T-helper 2 cell treated with Interferon-gamma antibody and Interleukin-4, amounts not matched to agents 5 μg/mL and 100 μg/mL, for 36 hours (primary cell): ENCODE measurements around the gene DCDC2B.

ENCODE experiments used
- DNase-seq: peaks from one replicate; pipeline ENCODE4 v3.0.0; 2021; ENCODE audit warnings: low spot score
- H3K27ac Mint-ChIP-seq: one replicate; pipeline ENCODE4 v1.8.0; 2021; ENCODE audit warnings: mild to moderate bottlenecking, mixed read lengths
- H3K27me3 Mint-ChIP-seq: one replicate; pipeline ENCODE4 v1.8.0; 2021; ENCODE audit warnings: low read depth, mixed read lengths
- H3K36me3 Mint-ChIP-seq: one replicate; pipeline ENCODE4 v1.8.0; 2021; ENCODE audit warnings: low read depth, mixed read lengths
- H3K4me1 Mint-ChIP-seq: one replicate; pipeline ENCODE4 v1.8.0; 2021; ENCODE audit warnings: low read depth, mixed read lengths
- H3K4me3 Mint-ChIP-seq: one replicate; pipeline ENCODE4 v1.8.0; 2022; ENCODE audit warnings: mild to moderate bottlenecking, moderate library complexity, mixed read lengths
- H3K9me3 Mint-ChIP-seq: one replicate; pipeline ENCODE4 v1.8.0; 2021; ENCODE audit warnings: mixed read lengths

Gene DCDC2B

GRCh38 chr1:32200226-32201010 lies 8.5 kb upstream of the DCDC2B start, which contains the start of gene CCDC28B:
Gene CCDC28B (plus strand): TSS chr1:32200595. CDS start chr1:32201936, 1,341 bp downstream.
- peak within 1 kb of the TSS; percentile 87 for H3K4me3 Mint-ChIP-seq
- peak; percentile 56 for DNase-seq
- H3K27ac Mint-ChIP-seq, result peak within 1 kb of the TSS; percentile 92
- peaks cover 46% of the 10 kb centered on the region for H3K4me1 Mint-ChIP-seq
- H3K36me3 Mint-ChIP-seq, result peaks cover 35% of the 10 kb centered on the region
- no peaks in the 10 kb centered on the region for H3K27me3 Mint-ChIP-seq
- H3K9me3 Mint-ChIP-seq, result no peaks in the 10 kb centered on the region

- peak overlapping the region; percentile 87 for H3K4me3 Mint-ChIP-seq
- no peaks in the 10 kb centered on the region for H3K9me3 Mint-ChIP-seq
- no peaks in the 10 kb centered on the region for H3K27me3 Mint-ChIP-seq
- H3K27ac Mint-ChIP-seq, result peak overlapping the region; percentile 92
- DNase-seq, result peak; percentile 80
- H3K36me3 Mint-ChIP-seq, result peaks cover 31% of the 10 kb centered on the region
- peaks cover 46% of the 10 kb centered on the region for H3K4me1 Mint-ChIP-seq
Observed at GRCh38 chr1:32201011-32201855, 7.7 kb upstream of the DCDC2B start.

GRCh38 chr1:32204943-32205361 lies 3.9 kb upstream of the DCDC2B start:
- H3K36me3 Mint-ChIP-seq, result peaks cover 19% of the 10 kb centered on the region

GRCh38 chr1:32205401-32206370 lies 3.2 kb upstream of the DCDC2B start, which contains the start of gene IQCC:
Gene IQCC (plus strand): TSS chr1:32205671. CDS start chr1:32205682, 11 bp downstream.
- Mint-ChIP-seq H3K36me3 (peaks cover 18% of the 10 kb centered on the region), H3K9me3 (no peaks in the 10 kb centered on the region), H3K27ac (peak within 1 kb of the TSS; percentile 84), H3K4me3 (peak within 1 kb of the TSS; percentile 89), H3K4me1 (peaks cover 26% of the 10 kb centered on the region), H3K27me3 (no peaks in the 10 kb centered on the region)
- DNase-seq, result peak; percentile 88

More at GRCh38 chr1:32204943-32205361, 3.9 kb upstream of the DCDC2B start:
- no peaks in the 10 kb centered on the region for H3K27me3 Mint-ChIP-seq
- peaks cover 33% of the 10 kb centered on the region for H3K4me1 Mint-ChIP-seq
- DNase-seq, result no peak
- peak overlapping the region; percentile 89 for H3K4me3 Mint-ChIP-seq
- H3K27ac Mint-ChIP-seq, result peak overlapping the region; percentile 57
- no peaks in the 10 kb centered on the region for H3K9me3 Mint-ChIP-seq

- Mint-ChIP-seq H3K4me1 (peaks cover 11% of the 10 kb centered on the region), H3K4me3 (no peak overlapping the region), H3K9me3 (no peaks in the 10 kb centered on the region), H3K27me3 (no peaks in the 10 kb centered on the region), H3K36me3 (peaks cover 16% of the 10 kb centered on the region), H3K27ac (no peak overlapping the region)
- no peak for DNase-seq
Observed at GRCh38 chr1:32208469-32208868, 420 bp upstream of the DCDC2B start.

- peak; percentile 47 for DNase-seq
- Mint-ChIP-seq H3K4me3 (no peak overlapping the region), H3K4me1 (peaks cover 10% of the 10 kb centered on the region), H3K27me3 (no peaks in the 10 kb centered on the region), H3K27ac (peak overlapping the region; percentile 67), H3K36me3 (peaks cover 8% of the 10 kb centered on the region), H3K9me3 (no peaks in the 10 kb centered on the region)
Observed at GRCh38 chr1:32215629-32216480, 7.0 kb downstream of the DCDC2B start.

- Mint-ChIP-seq H3K36me3 (peaks cover 11% of the 10 kb centered on the region), H3K9me3 (no peaks in the 10 kb centered on the region), H3K27me3 (no peaks in the 10 kb centered on the region), H3K27ac (no peak overlapping the region), H3K4me1 (peaks cover 16% of the 10 kb centered on the region), H3K4me3 (no peak overlapping the region)
- no peak for DNase-seq
Observed at GRCh38 chr1:32216566-32216965, 7.7 kb downstream of the DCDC2B start.

- H3K27ac Mint-ChIP-seq, result no peak overlapping the region
- no peaks in the 10 kb centered on the region for H3K27me3 Mint-ChIP-seq
- DNase-seq, result no peak
- peaks cover 18% of the 10 kb centered on the region for H3K4me1 Mint-ChIP-seq
- H3K36me3 Mint-ChIP-seq, result peaks cover 19% of the 10 kb centered on the region
- H3K9me3 Mint-ChIP-seq, result no peaks in the 10 kb centered on the region
- H3K4me3 Mint-ChIP-seq, result no peak overlapping the region
Observed at GRCh38 chr1:32219022-32219421, 10.1 kb downstream of the DCDC2B start.

GRCh38 chr1:32220746-32221580 lies 12.1 kb downstream of the DCDC2B start:
- Mint-ChIP-seq H3K27me3 (no peaks in the 10 kb centered on the region), H3K36me3 (peaks cover 27% of the 10 kb centered on the region), H3K4me1 (peaks cover 21% of the 10 kb centered on the region), H3K27ac (peak overlapping the region; percentile 96), H3K9me3 (no peaks in the 10 kb centered on the region), H3K4me3 (peak overlapping the region; percentile 96)
- DNase-seq, result no peak

- Mint-ChIP-seq H3K36me3 (peaks cover 27% of the 10 kb centered on the region), H3K27me3 (no peaks in the 10 kb centered on the region), H3K9me3 (no peaks in the 10 kb centered on the region), H3K4me3 (peak overlapping the region; percentile 96), H3K4me1 (peaks cover 15% of the 10 kb centered on the region), H3K27ac (peak overlapping the region; percentile 96)
- no peak for DNase-seq
Observed at GRCh38 chr1:32221581-32221979, 12.7 kb downstream of the DCDC2B start.

GRCh38 chr1:32221980-32222755 lies 13.3 kb downstream of the DCDC2B start, which contains the start of the genes EIF3I and TMEM234:
Gene EIF3I (plus strand): TSS chr1:32222407. CDS start chr1:32222442, 35 bp downstream.
Gene TMEM234 (minus strand): TSS chr1:32222353. CDS start chr1:32222322, 31 bp downstream.
- Mint-ChIP-seq H3K4me3 (peak within 1 kb of the TSS; percentile 96), H3K27me3 (no peaks in the 10 kb centered on the region), H3K9me3 (no peaks in the 10 kb centered on the region), H3K27ac (peak within 1 kb of the TSS; percentile 96), H3K36me3 (peaks cover 27% of the 10 kb centered on the region), H3K4me1 (peaks cover 14% of the 10 kb centered on the region)
- peak; percentile 90 for DNase-seq
